NB4 (cell line): ENCODE data around the gene CRIP3.

ENCODE experiments used
- DNase-seq: peaks from one replicate; pipeline ENCODE4 v3.0.0; 2010; ENCODE audit warnings: low read depth
- H3K4me3 ChIP-seq: one replicate; pipeline ENCODE4 v1.5.1; 2011; ENCODE audit warnings: mild to moderate bottlenecking, low read depth, low read length, moderate library complexity
- CTCF ChIP-seq: IDR thresholded peaks from one replicate; pipeline ENCODE4 v1.5.1; 2012; ENCODE audit warnings: low read depth, low read length
- MAX ChIP-seq: IDR thresholded peaks from 2 replicates; pipeline ENCODE4 v1.6.1; 2011; ENCODE audit warnings: low read depth, low read length
- MYC ChIP-seq: IDR thresholded peaks from 2 replicates; pipeline ENCODE4 v1.6.1; 2011; ENCODE audit warnings: low read depth, low read length
- POLR2A ChIP-seq: IDR thresholded peaks from 2 replicates; pipeline ENCODE4 v1.6.1; 2011; ENCODE audit warnings: mild to moderate bottlenecking; ENCODE audit not compliant: insufficient read length; ENCODE audit errors: extremely low read depth

CRIP3 gene

GRCh38 chr6:43283905-43284304 lies 24.7 kb downstream of the CRIP3 start:
- no peak for DNase-seq
- H3K4me3 ChIP-seq, result no peak overlapping the region
- TF ChIP-seq POLR2A, result no peak
- TF ChIP-seq CTCF, result no peak
- TF ChIP-seq MYC, result no peak
- no peak for TF ChIP-seq MAX

- TF ChIP-seq MYC (no peak), POLR2A (no peak), MAX (no peak), CTCF (no peak)
- no peak for DNase-seq
- no peak overlapping the region for H3K4me3 ChIP-seq
Observed at GRCh38 chr6:43283514-43283901, 25.1 kb downstream of the CRIP3 start.

- no peak overlapping the region for H3K4me3 ChIP-seq
- DNase-seq, result no peak
- TF ChIP-seq MYC (no peak), POLR2A (no peak), MAX (no peak), CTCF (no peak)
Observed at GRCh38 chr6:43282636-43283513, 25.8 kb downstream of the CRIP3 start.

GRCh38 chr6:43282060-43282459 lies 26.6 kb downstream of the CRIP3 start:
- no peak for DNase-seq
- H3K4me3 ChIP-seq, result no peak overlapping the region
- TF ChIP-seq POLR2A, result no peak
- TF ChIP-seq CTCF, result no peak
- TF ChIP-seq MYC, result no peak
- TF ChIP-seq MAX, result no peak

GRCh38 chr6:43280234-43280633 lies 28.4 kb downstream of the CRIP3 start:
- TF ChIP-seq POLR2A, result no peak
- no peak for TF ChIP-seq MYC
- no peak for TF ChIP-seq MAX
- no peak for TF ChIP-seq CTCF
- no peak for DNase-seq
- H3K4me3 ChIP-seq, result no peak overlapping the region
